Activated effector memory CD4-positive, alpha-beta T cell treated with anti-CD3 and anti-CD28 coated beads, Interleukin-2, amount 50 U/mL, for 16 hours (primary cell): ENCODE results near the gene INTS13.
A peak's percentile ranks its signal among the peaks of the same experiment; 100 is the strongest.
"Not testable (repeated sequence)": the region's sequence is repeated elsewhere in the genome, so short reads cannot be mapped to it uniquely, and the experiment has no call there.

Experiments used
- DNase-seq: peaks from one replicate; pipeline ENCODE4 v3.0.0-alpha.2; 2020

The INTS13 gene

GRCh38 chr12:26937863-26938700 is at the start of gene INTS13, which contains the start of gene FGFR1OP2:
Gene INTS13 (minus strand): TSS chr12:26937981. CDS start chr12:26936803, 1,178 bp downstream.
Gene FGFR1OP2 (plus strand): TSS chr12:26938470. CDS start chr12:26954159, 15,689 bp downstream.
- peak; percentile 98 for DNase-seq

- DNase-seq: no peak
Measured at GRCh38 chr12:26982866-26983265, 45.1 kb upstream of the INTS13 start.

- no peak for DNase-seq
Measured at GRCh38 chr12:26979733-26980132, 42.0 kb upstream of the INTS13 start.

GRCh38 chr12:26978801-26979200 is 41.0 kb upstream of the INTS13 start:
- DNase-seq: no peak

GRCh38 chr12:26976687-26977086 is 38.9 kb upstream of the INTS13 start:
- no peak for DNase-seq

- peak; percentile 83 for DNase-seq
Measured at GRCh38 chr12:26971963-26972362, 34.2 kb upstream of the INTS13 start.

GRCh38 chr12:26970136-26970535 is 32.4 kb upstream of the INTS13 start:
- no peak for DNase-seq

- no peak for DNase-seq
Measured at GRCh38 chr12:26966842-26967241, 29.1 kb upstream of the INTS13 start.

- no peak for DNase-seq
Measured at GRCh38 chr12:26963413-26963812, 25.6 kb upstream of the INTS13 start.

- DNase-seq: no peak
Measured at GRCh38 chr12:26961803-26962202, 24.0 kb upstream of the INTS13 start.

GRCh38 chr12:26961391-26961790 is 23.6 kb upstream of the INTS13 start:
- DNase-seq: not testable (repeated sequence)

- DNase-seq: no peak
Measured at GRCh38 chr12:26954027-26954426, 16.2 kb upstream of the INTS13 start.

- no peak for DNase-seq
Measured at GRCh38 chr12:26953447-26953846, 15.7 kb upstream of the INTS13 start.

GRCh38 chr12:26948309-26948708 is 10.5 kb upstream of the INTS13 start:
- DNase-seq: no peak

- no peak for DNase-seq
Measured at GRCh38 chr12:26941215-26941594, 3.4 kb upstream of the INTS13 start.

GRCh38 chr12:26940516-26941214 is 2.9 kb upstream of the INTS13 start:
- no peak for DNase-seq

- DNase-seq: no peak
Measured at GRCh38 chr12:26939953-26940352, 2.2 kb upstream of the INTS13 start.

GRCh38 chr12:26939192-26939832 is 1.5 kb upstream of the INTS13 start:
- no peak for DNase-seq

- DNase-seq: no peak
Measured at GRCh38 chr12:26938701-26939062, 901 bp upstream of the INTS13 start.

- no peak for DNase-seq
Measured at GRCh38 chr12:26937443-26937862, 328 bp downstream of the INTS13 start.

GRCh38 chr12:26936559-26937442 is 980 bp downstream of the INTS13 start:
- peak; percentile 69 for DNase-seq

GRCh38 chr12:26935636-26936378 is 2.0 kb downstream of the INTS13 start:
- no peak for DNase-seq
